GM12892 (cell line): ENCODE data around the gene NPR1.
"Not testable (repeated sequence)": the region's sequence is repeated elsewhere in the genome, so short reads cannot be mapped to it uniquely, and the experiment has no call there.

Experiments used
- POLR2A ChIP-seq: IDR thresholded peaks from 2 replicates; pipeline ENCODE4 v1.6.1; 2011; ENCODE audit warnings: low read depth, low read length, control low read depth
- POLR2AphosphoS5 ChIP-seq: IDR thresholded peaks from 2 replicates; pipeline ENCODE4 v1.6.1; 2011; ENCODE audit warnings: low read depth, low read length, control low read depth
- TAF1 ChIP-seq: IDR thresholded peaks from 2 replicates; pipeline ENCODE4 v1.6.1; 2011; ENCODE audit warnings: low read depth, mild to moderate bottlenecking, control low read depth, low read length, borderline replicate concordance

DNA sequence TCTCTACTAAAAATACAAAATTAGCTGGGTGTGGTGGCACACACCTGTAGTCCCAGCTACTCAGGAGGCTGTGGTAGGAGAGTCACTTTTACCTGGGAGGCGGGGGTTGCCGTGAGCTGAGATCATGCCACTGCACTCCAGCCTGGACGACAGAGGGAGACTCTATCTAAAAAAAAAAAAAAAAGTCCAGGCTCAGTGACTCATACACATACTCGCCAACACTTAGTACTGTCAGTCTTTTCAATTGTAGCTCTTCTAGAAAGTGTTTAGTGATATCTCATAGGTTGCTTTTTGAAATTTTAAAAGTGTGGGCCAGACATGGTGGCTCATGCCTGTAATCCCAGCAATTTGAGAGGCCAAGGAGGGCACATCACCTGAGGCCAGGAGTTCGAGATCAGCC lies 37.7 kb downstream of the NPR1 start:
- not testable (repeated sequence) for TF ChIP-seq TAF1, POLR2A, POLR2AphosphoS5
